ENCODE results near the gene SRA1. TPM values are rescaled to one million over a fixed set of nuclear protein-coding genes. Genes with fewer than 3 reads are reported as not detected.

The SRA1 gene
- total and polyA plus RNA-seq, 2 of the 13 experiments (the other 11 are each of a cell fraction or from before 2014, with no cell fraction given): 14.2 to 32.8 TPM

DNA sequence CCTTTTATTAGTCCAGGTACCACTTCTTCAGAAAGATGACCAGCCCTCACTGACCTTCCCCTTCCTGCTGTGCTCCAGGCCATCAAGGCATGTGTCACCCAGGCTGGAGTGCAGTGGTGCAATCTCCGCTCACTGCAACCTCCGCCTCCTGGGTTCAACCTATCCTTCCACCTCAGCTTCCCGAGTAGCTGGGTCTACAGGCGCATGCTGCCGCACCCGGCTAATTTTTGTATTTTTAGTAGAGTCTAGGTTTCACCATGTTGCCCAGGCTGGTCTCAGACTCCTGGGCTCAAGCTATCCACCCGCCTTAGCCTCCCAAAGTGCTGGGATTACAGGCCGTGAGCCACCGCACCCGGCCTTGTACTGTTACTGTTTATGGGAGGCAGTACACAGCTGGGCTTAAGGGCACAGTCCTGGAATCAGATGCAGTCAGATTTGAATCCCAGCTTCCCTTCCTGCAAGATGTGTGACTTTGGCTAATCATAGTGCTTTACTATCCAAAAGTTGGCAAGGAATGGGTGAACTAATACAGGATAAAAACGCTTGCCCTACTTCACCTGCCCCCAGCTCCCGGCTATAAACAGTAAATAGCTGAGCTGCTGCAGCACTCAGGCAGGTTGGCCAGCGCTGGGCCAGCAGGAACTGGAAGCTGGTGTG is 10.3 kb downstream of the SRA1 start (continued):
- TF ChIP-seq ZBTB1 (CRISPR knock-in tag; IDR thresholded peaks at IDR 0.05; ENCODE audit: borderline replicate concordance) (no peak), RAD51 (IDR thresholded peaks at IDR 0.05; ENCODE audit: borderline replicate concordance) (no peak), RBM22 (optimal IDR thresholded peaks at IDR 0.05; ENCODE audit: low read length) (no peak), JUNB (CRISPR knock-in tag; IDR thresholded peaks at IDR 0.05; ENCODE audit: borderline replicate concordance) (no peak), ZNF709 (CRISPR knock-in tag; IDR thresholded peaks at IDR 0.05) (peak; percentile 80; the same call in 1 of the 2 replicates), PHF21A (CRISPR knock-in tag; IDR thresholded peaks at IDR 0.05) (peak; percentile 79), ZNF10 (CRISPR knock-in tag; IDR thresholded peaks at IDR 0.05; ENCODE audit: borderline replicate concordance, low read depth) (no peak), ZNF549 (CRISPR knock-in tag; IDR thresholded peaks at IDR 0.05) (no peak), ZFAT (CRISPR knock-in tag; conservative IDR thresholded peaks at IDR 0.05) (no peak), NRL (CRISPR knock-in tag; IDR thresholded peaks at IDR 0.05; ENCODE audit: borderline replicate concordance) (no peak), KDM1A (CRISPR knock-in tag; IDR thresholded peaks at IDR 0.05) (no peak), ZNF24 (IDR thresholded peaks at IDR 0.05) (no peak), NFYC (CRISPR knock-in tag; IDR thresholded peaks at IDR 0.05) (no peak)
- TF ChIP-seq, protein P1, sequence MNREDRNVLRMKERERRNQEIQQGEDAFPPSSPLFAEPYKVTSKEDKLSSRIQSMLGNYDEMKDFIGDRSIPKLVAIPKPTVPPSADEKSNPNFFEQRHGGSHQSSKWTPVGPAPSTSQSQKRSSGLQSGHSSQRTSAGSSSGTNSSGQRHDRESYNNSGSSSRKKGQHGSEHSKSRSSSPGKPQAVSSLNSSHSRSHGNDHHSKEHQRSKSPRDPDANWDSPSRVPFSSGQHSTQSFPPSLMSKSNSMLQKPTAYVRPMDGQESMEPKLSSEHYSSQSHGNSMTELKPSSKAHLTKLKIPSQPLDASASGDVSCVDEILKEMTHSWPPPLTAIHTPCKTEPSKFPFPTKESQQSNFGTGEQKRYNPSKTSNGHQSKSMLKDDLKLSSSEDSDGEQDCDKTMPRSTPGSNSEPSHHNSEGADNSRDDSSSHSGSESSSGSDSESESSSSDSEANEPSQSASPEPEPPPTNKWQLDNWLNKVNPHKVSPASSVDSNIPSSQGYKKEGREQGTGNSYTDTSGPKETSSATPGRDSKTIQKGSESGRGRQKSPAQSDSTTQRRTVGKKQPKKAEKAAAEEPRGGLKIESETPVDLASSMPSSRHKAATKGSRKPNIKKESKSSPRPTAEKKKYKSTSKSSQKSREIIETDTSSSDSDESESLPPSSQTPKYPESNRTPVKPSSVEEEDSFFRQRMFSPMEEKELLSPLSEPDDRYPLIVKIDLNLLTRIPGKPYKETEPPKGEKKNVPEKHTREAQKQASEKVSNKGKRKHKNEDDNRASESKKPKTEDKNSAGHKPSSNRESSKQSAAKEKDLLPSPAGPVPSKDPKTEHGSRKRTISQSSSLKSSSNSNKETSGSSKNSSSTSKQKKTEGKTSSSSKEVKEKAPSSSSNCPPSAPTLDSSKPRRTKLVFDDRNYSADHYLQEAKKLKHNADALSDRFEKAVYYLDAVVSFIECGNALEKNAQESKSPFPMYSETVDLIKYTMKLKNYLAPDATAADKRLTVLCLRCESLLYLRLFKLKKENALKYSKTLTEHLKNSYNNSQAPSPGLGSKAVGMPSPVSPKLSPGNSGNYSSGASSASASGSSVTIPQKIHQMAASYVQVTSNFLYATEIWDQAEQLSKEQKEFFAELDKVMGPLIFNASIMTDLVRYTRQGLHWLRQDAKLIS (CRISPR knock-in tag; IDR thresholded peaks at IDR 0.05): no peak
- TF ChIP-seq, protein P2, sequence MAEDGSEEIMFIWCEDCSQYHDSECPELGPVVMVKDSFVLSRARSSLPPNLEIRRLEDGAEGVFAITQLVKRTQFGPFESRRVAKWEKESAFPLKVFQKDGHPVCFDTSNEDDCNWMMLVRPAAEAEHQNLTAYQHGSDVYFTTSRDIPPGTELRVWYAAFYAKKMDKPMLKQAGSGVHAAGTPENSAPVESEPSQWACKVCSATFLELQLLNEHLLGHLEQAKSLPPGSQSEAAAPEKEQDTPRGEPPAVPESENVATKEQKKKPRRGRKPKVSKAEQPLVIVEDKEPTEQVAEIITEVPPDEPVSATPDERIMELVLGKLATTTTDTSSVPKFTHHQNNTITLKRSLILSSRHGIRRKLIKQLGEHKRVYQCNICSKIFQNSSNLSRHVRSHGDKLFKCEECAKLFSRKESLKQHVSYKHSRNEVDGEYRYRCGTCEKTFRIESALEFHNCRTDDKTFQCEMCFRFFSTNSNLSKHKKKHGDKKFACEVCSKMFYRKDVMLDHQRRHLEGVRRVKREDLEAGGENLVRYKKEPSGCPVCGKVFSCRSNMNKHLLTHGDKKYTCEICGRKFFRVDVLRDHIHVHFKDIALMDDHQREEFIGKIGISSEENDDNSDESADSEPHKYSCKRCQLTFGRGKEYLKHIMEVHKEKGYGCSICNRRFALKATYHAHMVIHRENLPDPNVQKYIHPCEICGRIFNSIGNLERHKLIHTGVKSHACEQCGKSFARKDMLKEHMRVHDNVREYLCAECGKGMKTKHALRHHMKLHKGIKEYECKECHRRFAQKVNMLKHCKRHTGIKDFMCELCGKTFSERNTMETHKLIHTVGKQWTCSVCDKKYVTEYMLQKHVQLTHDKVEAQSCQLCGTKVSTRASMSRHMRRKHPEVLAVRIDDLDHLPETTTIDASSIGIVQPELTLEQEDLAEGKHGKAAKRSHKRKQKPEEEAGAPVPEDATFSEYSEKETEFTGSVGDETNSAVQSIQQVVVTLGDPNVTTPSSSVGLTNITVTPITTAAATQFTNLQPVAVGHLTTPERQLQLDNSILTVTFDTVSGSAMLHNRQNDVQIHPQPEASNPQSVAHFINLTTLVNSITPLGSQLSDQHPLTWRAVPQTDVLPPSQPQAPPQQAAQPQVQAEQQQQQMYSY (CRISPR knock-in tag; IDR thresholded peaks at IDR 0.05): no peak
- TF ChIP-seq, protein P3, sequence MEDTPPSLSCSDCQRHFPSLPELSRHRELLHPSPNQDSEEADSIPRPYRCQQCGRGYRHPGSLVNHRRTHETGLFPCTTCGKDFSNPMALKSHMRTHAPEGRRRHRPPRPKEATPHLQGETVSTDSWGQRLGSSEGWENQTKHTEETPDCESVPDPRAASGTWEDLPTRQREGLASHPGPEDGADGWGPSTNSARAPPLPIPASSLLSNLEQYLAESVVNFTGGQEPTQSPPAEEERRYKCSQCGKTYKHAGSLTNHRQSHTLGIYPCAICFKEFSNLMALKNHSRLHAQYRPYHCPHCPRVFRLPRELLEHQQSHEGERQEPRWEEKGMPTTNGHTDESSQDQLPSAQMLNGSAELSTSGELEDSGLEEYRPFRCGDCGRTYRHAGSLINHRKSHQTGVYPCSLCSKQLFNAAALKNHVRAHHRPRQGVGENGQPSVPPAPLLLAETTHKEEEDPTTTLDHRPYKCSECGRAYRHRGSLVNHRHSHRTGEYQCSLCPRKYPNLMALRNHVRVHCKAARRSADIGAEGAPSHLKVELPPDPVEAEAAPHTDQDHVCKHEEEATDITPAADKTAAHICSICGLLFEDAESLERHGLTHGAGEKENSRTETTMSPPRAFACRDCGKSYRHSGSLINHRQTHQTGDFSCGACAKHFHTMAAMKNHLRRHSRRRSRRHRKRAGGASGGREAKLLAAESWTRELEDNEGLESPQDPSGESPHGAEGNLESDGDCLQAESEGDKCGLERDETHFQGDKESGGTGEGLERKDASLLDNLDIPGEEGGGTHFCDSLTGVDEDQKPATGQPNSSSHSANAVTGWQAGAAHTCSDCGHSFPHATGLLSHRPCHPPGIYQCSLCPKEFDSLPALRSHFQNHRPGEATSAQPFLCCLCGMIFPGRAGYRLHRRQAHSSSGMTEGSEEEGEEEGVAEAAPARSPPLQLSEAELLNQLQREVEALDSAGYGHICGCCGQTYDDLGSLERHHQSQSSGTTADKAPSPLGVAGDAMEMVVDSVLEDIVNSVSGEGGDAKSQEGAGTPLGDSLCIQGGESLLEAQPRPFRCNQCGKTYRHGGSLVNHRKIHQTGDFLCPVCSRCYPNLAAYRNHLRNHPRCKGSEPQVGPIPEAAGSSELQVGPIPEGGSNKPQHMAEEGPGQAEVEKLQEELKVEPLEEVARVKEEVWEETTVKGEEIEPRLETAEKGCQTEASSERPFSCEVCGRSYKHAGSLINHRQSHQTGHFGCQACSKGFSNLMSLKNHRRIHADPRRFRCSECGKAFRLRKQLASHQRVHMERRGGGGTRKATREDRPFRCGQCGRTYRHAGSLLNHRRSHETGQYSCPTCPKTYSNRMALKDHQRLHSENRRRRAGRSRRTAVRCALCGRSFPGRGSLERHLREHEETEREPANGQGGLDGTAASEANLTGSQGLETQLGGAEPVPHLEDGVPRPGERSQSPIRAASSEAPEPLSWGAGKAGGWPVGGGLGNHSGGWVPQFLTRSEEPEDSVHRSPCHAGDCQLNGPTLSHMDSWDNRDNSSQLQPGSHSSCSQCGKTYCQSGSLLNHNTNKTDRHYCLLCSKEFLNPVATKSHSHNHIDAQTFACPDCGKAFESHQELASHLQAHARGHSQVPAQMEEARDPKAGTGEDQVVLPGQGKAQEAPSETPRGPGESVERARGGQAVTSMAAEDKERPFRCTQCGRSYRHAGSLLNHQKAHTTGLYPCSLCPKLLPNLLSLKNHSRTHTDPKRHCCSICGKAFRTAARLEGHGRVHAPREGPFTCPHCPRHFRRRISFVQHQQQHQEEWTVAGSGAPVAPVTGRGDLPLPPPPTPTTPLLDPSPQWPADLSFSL (CRISPR knock-in tag; IDR thresholded peaks at IDR 0.05): peak; percentile 73; the same call in 1 of the 2 replicates

All from HepG2 (cell line).